DMS79 (cell line): ENCODE measurements around the gene TCAP.

Source experiments
- DNase-seq: peaks from one replicate; lab custom pipeline; 2025; lab: John Stamatoyannopoulos, UW

TCAP gene

GRCh38 chr17:39664581-39665561 is at the start of gene TCAP:
Gene TCAP, plus strand, starts transcription at chr17:39665349. Its CDS starts 11 bp downstream, at chr17:39665360.
- no peak for DNase-seq

- no peak for DNase-seq
Observed at GRCh38 chr17:39615434-39615833, 49.7 kb upstream of the TCAP start.

- DNase-seq: no peak
Observed at GRCh38 chr17:39617100-39617445, 48.1 kb upstream of the TCAP start.

- DNase-seq: peak; percentile 52
Observed at GRCh38 chr17:39617446-39618245, 47.5 kb upstream of the TCAP start.

- DNase-seq: no peak
Observed at GRCh38 chr17:39618246-39618913, 46.8 kb upstream of the TCAP start.

- no peak for DNase-seq
Observed at GRCh38 chr17:39618956-39619785, 46.0 kb upstream of the TCAP start.

- DNase-seq: no peak
Observed at GRCh38 chr17:39619786-39620101, 45.4 kb upstream of the TCAP start.

GRCh38 chr17:39621523-39622379 is 43.4 kb upstream of the TCAP start:
- peak; percentile 66 for DNase-seq

- DNase-seq: no peak
Observed at GRCh38 chr17:39622380-39623006, 42.7 kb upstream of the TCAP start.

- DNase-seq: peak; percentile 73
Observed at GRCh38 chr17:39623356-39623950, 41.7 kb upstream of the TCAP start.

GRCh38 chr17:39624313-39624712 is 40.8 kb upstream of the TCAP start:
- no peak for DNase-seq

- no peak for DNase-seq
Observed at GRCh38 chr17:39625198-39625785, 39.9 kb upstream of the TCAP start.

- DNase-seq: no peak
Observed at GRCh38 chr17:39626171-39627046, 38.7 kb upstream of the TCAP start, which contains the start of gene PPP1R1B. Gene PPP1R1B, plus strand, starts transcription at chr17:39626952. Its CDS starts 441 bp downstream, at chr17:39627393.

- no peak for DNase-seq
Observed at GRCh38 chr17:39627047-39627711, 38.0 kb upstream of the TCAP start.

- no peak for DNase-seq
Observed at GRCh38 chr17:39627712-39628516, 37.2 kb upstream of the TCAP start.

GRCh38 chr17:39628655-39629493 is 36.3 kb upstream of the TCAP start:
- DNase-seq: no peak
